WTC11 (cell line): ENCODE measurements around the gene PPM1D.

ENCODE experiments used
- CREB1 ChIP-seq: sonication (generic); formaldehyde crosslinking; IDR thresholded peaks from 2 replicates; pipeline ENCODE4 v1.8.0; 2023; ENCODE audit warnings: mild to moderate bottlenecking, missing genetic modification reagents
- ZNF138 ChIP-seq: sonication (generic); formaldehyde crosslinking; conservative IDR thresholded peaks from 2 replicates; pipeline ENCODE4 v1.8.1; 2022; ENCODE audit warnings: mild to moderate bottlenecking, moderate library complexity, missing genetic modification reagents
- ZNF219 ChIP-seq: sonication (generic); formaldehyde crosslinking; IDR thresholded peaks from 2 replicates; pipeline ENCODE4 v1.8.0; 2023; ENCODE audit warnings: missing genetic modification reagents, mild to moderate bottlenecking, borderline replicate concordance
- TF ChIP-seq, protein P1 (sequence below): sonication (generic); formaldehyde crosslinking; IDR thresholded peaks from 2 replicates; pipeline ENCODE4 v1.8.1; 2023; ENCODE audit warnings: mild to moderate bottlenecking, missing genetic modification reagents, moderate library complexity

DNA sequence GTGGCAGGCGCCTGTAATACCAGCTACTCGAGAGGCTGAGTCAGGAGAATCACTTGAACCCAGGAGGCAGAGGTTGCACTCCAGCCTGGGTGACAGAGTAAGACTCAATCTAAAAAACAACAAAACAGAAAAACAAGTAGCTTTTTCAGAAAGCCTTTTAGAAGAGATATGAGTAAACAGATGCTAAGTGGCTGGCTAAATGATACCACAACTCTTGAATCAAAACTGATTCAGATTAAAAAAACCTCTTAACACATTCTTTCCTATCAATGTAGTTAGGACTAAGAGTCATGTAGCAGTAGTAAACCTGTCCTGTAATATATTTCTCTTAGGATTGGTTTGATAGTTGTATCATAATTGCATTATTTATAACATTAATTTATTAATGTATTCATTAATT lies 23.0 kb downstream of the PPM1D start:
- no peak for TF ChIP-seq ZNF219 (CRISPR knock-in tag)
- no peak for TF ChIP-seq ZNF138
- no peak for TF ChIP-seq CREB1 (CRISPR knock-in tag)
- TF ChIP-seq, protein P1, sequence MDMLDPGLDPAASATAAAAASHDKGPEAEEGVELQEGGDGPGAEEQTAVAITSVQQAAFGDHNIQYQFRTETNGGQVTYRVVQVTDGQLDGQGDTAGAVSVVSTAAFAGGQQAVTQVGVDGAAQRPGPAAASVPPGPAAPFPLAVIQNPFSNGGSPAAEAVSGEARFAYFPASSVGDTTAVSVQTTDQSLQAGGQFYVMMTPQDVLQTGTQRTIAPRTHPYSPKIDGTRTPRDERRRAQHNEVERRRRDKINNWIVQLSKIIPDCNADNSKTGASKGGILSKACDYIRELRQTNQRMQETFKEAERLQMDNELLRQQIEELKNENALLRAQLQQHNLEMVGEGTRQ (CRISPR knock-in tag) = no peak
